ENCODE data around the gene BPIFA3.

Gene BPIFA3

GRCh38 chr20:33210371-33210770 is 6.8 kb upstream of the BPIFA3 start:
- DNase-seq (ENCODE audit: insufficient read length, low spot score), result no peak
- no peak for FAIRE-seq

DNA sequence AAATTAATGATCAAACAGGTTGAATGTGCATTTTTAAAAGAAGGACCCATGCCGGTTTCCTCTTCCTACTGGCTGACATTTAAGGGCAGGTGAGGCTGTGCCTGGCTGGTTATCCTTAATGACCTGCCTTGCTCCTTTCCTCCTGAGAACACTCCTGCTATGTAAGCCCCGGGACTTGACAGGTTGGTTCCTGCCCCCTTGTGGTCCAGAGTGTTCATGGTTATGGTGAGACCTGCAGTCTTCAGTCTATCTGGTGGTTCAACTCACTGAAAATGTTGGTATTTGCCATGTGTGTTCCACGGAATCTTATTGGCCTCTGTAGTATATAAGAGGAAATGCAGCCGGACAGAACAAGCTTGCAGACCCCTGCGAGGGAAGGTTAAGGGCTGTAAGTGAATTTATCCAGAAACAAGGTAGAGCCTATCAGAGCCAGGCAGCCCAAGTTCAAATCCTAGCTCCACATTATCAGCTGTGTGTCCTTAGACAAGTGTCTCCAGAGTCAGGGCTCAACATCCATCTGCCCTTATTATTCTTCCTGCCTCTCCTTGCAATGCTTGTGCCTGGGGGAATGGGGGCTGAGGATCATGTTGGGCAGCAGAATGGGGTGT is 5.2 kb upstream of the BPIFA3 start:
- FAIRE-seq, result peak; percentile 82
- DNase-seq (ENCODE audit: insufficient read length, low spot score), result peak; percentile 73

DNA sequence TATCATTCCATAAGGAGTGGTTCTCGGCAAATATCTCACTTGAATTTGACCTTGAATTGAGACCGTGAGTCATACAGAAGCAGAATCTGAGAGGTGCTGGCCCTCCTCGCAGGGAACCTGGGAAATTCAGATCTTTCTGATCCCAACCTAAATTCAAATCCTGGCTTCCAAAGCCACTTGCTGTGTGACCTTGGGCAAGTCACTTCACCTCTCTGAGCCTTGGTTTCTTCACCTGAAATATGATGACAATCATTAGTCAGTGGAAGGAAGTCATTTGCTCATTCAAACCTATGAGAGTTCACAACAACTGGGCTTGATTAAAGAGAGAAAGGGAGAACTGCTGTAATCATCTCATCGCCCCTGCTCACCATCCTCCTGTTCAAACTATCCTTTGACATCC is 7.2 kb downstream of the BPIFA3 start:
- no peak for FAIRE-seq
- no peak for DNase-seq (ENCODE audit: insufficient read length, low spot score)

GRCh38 chr20:33229843-33230242 is 12.7 kb downstream of the BPIFA3 start:
- FAIRE-seq, result peak; percentile 13
- no peak for DNase-seq (ENCODE audit: insufficient read length, low spot score)

- DNase-seq (ENCODE audit: insufficient read length, low spot score) (no peak), FAIRE-seq (no peak)
Measured at GRCh38 chr20:33231237-33231636, 14.1 kb downstream of the BPIFA3 start.

- no peak for DNase-seq (ENCODE audit: insufficient read length, low spot score)
- FAIRE-seq, result no peak
Measured at GRCh38 chr20:33232486-33233072, 15.4 kb downstream of the BPIFA3 start.

DNA sequence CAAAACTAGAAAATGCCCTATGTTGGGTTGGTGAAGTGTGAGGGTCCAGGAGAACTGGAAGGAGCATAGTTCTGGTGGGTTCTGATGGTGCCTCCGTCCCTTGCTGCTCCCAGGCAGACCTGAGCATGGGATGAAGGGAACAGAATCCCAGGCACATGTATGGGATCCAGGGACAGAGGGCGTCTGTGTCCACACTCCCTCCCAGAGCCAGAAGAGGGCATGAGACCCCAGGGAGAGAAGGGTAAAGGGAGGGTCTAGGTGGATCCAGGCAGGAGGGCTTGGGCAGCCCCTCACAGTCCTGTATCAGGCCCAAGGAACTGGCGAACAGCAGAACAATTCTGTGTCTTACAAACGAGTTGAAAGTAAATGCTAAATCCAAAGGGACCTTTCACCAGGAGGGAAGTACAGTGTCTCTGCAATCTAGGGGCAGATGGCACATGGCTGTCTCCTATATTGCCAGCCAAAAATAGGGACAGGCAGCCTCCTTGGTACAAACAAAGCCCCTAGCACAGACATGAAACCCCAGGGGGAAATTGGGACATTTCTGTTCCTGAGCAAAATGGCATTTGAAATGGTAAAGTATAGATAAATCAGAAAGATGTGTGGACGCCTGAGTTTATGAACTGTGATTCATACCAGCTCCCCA is 16.1 kb downstream of the BPIFA3 start:
- no peak for DNase-seq (ENCODE audit: insufficient read length, low spot score)
- no peak for FAIRE-seq

- DNase-seq (ENCODE audit: insufficient read length, low spot score), result no peak
- FAIRE-seq, result no peak
Measured at GRCh38 chr20:33234050-33234449, 16.9 kb downstream of the BPIFA3 start.

DNA sequence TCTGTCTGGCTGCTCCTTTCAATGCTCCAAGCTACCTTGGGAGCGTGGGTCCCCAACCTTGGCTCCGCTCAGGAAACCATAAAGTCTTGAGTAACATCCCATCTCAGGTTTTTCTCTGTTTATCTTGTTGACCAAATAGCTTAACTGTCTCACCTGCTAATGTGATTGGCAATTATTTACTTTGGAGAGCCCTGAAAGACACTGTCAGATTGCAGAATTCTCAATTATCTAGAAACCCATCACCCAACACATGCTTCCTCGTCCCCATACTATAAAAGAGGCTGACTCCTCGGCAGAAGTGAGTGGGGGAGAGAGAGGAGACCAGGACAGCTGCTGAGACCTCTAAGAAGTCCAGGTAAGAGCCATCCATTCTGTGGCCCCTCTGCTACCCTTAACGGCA is 18.5 kb downstream of the BPIFA3 start, which contains the start of gene BPIFA1:
BPIFA1 (plus strand) TSS at position 301 of the 400 bp plus-strand sequence. CDS start 1,716 bp downstream, outside the sequence.
- FAIRE-seq (no peak), DNase-seq (ENCODE audit: insufficient read length, low spot score) (no peak)

DNA sequence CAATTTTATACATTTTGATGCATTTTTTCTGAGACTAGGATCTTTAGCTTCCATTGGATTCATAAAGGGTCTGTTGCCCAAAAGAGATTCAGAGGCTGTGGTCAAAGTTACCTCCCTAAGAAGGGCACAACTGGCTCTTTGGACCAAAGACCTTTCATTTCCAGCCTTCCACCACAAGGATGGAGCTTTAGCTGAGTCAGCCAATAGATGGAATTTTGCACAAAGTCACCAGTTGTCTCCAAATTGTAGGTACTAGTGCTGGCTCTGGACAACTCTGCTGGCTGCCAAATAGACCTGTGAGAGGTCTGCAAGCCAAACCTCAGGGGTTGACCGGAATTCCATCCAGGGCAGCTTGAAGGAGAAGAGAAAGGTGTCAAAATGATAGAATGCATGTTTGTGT is 19.2 kb downstream of the BPIFA3 start:
- DNase-seq (ENCODE audit: insufficient read length, low spot score) (no peak), FAIRE-seq (no peak)

DNA sequence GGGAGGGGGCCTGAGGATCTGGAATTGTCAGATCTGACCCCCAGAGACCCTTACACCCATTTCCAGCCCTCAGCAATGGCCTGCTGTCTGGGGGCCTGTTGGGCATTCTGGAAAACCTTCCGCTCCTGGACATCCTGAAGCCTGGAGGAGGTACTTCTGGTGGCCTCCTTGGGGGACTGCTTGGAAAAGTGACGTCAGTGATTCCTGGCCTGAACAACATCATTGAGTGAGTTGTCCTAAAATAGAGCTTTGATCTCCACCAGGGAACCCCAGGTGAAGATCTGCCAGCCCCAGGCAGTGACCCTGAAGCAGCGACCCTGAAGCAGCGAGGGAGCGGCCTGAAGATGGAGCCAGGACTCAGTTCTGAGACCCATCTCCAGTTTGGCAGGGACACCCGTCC is 20.8 kb downstream of the BPIFA3 start:
- DNase-seq (ENCODE audit: insufficient read length, low spot score), result no peak

DNA sequence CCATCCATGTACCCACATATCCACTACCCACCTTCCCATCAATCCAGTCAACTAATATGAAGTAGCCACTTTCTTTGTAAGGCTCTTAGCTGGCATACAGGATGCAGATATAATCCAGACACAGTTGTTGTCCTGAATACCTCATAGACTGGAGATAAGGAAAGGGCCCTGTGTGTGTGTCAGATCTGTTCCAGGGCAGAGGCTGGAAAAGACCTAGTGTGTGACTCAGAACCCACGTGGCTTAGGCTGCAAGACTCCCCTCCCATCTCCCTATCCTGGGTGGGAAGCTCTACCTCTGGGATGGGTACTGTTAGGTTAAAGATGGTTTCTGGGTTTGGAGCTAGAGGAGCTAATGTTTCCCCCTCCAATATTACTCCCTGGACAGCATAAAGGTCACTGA is 22.3 kb downstream of the BPIFA3 start:
- DNase-seq (ENCODE audit: insufficient read length, low spot score) (no peak), FAIRE-seq (peak; percentile 44)

More for the DNA sequence above, 20.8 kb downstream of the BPIFA3 start:
- no peak for FAIRE-seq

DNA sequence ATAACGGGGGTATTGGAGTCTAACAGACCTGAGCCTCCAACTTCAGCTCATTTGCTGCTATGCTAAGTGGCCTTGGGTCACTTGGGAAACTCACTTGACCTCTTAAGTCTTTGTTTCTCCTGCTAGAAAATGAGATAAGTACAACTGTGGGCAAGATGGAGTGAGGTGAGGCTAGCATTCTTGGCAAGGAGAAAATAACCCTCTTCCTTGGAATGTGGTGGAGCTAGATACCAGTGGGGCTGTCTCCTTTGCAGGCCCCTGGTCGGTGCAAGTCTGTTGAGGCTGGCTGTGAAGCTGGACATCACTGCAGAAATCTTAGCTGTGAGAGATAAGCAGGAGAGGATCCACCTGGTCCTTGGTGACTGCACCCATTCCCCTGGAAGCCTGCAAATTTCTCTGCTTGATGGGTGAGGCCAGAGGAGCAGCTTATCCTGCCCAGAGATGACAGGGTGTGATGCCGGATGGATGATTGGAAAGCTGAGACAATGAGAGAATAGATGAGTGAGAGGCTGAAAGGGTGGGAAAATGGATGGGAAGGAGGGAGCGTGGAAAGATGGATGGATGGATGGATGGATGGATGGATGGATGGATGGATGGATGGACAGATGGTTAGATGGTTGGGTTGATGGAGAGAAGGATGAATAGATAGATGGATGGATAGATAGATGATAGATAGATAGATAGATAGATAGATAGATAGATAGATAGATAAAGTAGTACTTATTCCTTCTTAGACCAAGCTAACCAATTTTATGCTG is 23.0 kb downstream of the BPIFA3 start:
- DNase-seq (ENCODE audit: insufficient read length, low spot score) (no peak), FAIRE-seq (no peak)

- peak; percentile 4 for FAIRE-seq
- no peak for DNase-seq (ENCODE audit: insufficient read length, low spot score)
Measured at GRCh38 chr20:33240923-33241322, 23.8 kb downstream of the BPIFA3 start.

- no peak for DNase-seq (ENCODE audit: insufficient read length, low spot score)
- peak; percentile 67 for FAIRE-seq
Measured at GRCh38 chr20:33242319-33243100, 25.4 kb downstream of the BPIFA3 start.

- no peak for FAIRE-seq
- DNase-seq (ENCODE audit: insufficient read length, low spot score), result no peak
Measured at GRCh38 chr20:33246077-33246476, 28.9 kb downstream of the BPIFA3 start.

- DNase-seq (ENCODE audit: insufficient read length, low spot score) (no peak), FAIRE-seq (no peak)
Measured at GRCh38 chr20:33249456-33249855, 32.3 kb downstream of the BPIFA3 start.

- no peak for DNase-seq (ENCODE audit: insufficient read length, low spot score)
- no peak for FAIRE-seq
Measured at GRCh38 chr20:33250666-33251065, 33.5 kb downstream of the BPIFA3 start.

DNA sequence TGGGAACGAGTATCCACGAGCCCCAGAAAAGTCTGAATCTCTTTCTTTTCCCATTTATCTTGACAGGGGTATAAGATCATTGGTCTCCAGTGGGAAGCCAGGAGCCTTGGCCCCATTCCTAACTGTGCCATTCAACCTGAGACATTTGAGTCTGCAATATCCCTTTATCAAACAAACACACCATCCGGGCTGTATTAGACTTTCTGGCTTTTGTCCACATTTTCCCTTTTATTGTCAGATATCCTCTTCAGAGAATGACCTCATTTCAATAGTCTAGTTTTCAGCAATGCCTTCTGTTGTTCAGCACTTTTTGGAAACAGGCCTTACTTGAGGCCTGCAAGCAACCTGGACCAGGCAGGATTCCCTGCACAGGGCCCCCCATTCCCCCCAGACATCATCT is 34.3 kb downstream of the BPIFA3 start:
- FAIRE-seq (no peak), DNase-seq (ENCODE audit: insufficient read length, low spot score) (no peak)

DNA sequence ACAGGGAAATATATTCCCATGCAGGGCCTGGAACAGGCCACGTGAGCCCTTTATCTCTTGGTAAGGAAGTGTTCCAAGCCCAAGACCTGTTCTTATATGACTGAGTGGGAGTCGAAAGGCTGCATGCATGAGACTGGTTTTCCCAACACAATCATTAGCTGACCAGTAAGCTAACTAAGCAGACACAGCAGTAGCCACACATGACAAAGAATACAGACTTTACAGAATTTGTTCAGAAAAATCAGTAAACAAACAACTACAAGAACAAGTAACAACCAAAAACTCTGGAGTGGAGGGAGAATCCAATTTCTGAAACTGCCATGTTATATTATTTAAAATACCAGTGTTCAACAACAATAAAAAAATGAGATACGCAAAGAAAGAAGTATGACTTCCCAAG is 35.3 kb downstream of the BPIFA3 start:
- FAIRE-seq (no peak), DNase-seq (ENCODE audit: insufficient read length, low spot score) (no peak)

GRCh38 chr20:33255005-33255404 is 37.9 kb downstream of the BPIFA3 start:
- DNase-seq (ENCODE audit: insufficient read length, low spot score) (no peak), FAIRE-seq (no peak)
